ENCODE data around the gene SLC6A15.

SLC6A15 gene

GRCh38 chr12:84912198-84913128 lies at the start of gene SLC6A15:
TSS of gene SLC6A15 (minus strand) at chr12:84912799. CDS start at chr12:84892120, 20,679 bp downstream.
- H3K4me3 ChIP-seq (ENCODE audit: low read length): peak within 1 kb of the TSS; percentile 33
- TF ChIP-seq ZNF274 (IDR thresholded peaks at IDR 0.05; ENCODE audit: low read depth, low read length): no peak

DNA sequence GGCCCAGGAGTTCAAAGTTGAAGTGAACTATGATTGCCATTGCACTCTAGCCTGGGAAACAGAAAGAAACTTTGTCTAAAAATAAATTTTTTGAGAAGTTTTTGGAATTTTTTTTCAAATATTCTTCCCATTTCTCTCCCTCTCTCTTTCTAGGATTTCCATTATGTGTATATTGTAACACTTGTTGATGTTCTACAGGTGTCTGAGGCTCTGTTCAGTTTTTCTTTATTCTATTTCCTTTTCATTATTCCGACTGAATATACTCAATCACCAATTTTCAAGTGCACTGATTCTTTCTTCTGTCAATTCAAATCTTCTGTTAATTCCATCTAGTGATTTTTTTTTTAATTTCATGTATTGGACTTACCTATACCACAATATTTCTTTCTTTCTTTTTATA lies 48.3 kb upstream of the SLC6A15 start:
- no peak for TF ChIP-seq ZNF274 (IDR thresholded peaks at IDR 0.05; ENCODE audit: low read depth, low read length)
- H3K4me3 ChIP-seq (ENCODE audit: low read length): no peak overlapping the region

GRCh38 chr12:84955298-84955697 lies 42.7 kb upstream of the SLC6A15 start:
- TF ChIP-seq ZNF274 (IDR thresholded peaks at IDR 0.05; ENCODE audit: low read depth, low read length): no peak
- no peak overlapping the region for H3K4me3 ChIP-seq (ENCODE audit: low read length)

DNA sequence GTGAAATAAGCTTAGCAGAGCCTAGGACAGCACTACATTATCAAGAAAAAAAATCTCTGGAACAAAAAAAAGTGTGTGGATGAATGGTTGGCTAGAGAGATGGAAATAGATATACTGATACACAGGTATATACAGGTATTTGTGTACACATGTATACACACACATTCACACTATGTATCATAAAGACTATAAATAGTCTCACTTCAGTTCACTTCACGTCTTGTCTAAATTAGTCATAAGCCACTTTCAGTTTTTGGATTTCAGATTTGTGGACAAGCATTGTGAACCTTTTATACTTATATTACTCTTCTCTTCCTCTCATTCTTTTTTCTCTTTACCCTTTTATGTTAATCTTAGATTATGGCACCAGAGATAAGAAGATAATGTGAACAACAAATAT lies 41.8 kb upstream of the SLC6A15 start:
- TF ChIP-seq ZNF274 (IDR thresholded peaks at IDR 0.05; ENCODE audit: low read depth, low read length): no peak
- H3K4me3 ChIP-seq (ENCODE audit: low read length): no peak overlapping the region

DNA sequence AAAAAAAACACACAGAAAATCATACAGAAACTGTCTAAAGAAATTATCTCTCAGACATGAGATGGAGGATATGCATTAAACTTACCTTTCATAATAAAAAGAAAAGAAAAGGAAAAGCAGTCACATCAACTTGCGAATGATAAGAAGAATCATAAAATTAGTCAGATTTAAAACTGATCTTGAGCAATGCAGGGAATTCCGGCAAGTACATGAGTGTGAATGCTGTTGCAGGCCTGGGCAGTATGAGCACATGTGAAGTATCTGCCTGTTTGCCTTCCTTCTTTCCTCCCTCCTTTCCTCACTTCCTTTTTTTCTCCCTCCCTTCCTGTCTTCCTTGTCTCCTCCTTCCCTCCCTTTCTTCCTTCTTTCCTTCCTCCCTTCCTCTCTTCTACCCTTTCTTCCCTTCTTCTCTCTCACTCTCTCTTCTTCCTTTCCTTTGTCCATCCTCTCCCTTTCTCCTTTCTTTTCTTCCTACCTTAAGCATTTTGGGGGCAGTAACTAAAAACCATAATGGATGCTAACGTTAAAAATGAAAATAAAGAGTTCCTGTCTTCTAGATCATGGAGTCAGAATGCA lies 38.5 kb upstream of the SLC6A15 start:
- TF ChIP-seq ZNF274 (IDR thresholded peaks at IDR 0.05; ENCODE audit: low read depth, low read length): no peak
- H3K4me3 ChIP-seq (ENCODE audit: low read length): no peak overlapping the region

DNA sequence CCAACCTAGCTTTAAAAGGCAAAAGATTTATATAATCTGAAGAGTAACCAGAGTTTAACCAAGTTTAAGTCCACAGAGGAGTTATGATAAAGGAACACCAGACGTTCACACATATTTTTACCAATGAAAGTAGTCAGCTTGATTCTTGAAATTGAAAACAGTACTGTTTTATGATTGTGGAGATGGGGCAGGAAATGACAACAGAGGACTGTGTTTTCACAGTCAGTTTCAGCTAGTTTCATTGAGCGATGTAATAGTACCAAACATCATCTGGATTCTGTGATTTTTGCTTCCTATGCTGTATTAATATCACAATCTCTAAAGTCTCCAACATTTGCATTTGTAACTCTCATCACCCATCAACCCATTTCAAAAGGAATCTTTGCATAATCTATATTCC lies 34.2 kb upstream of the SLC6A15 start:
- TF ChIP-seq ZNF274 (IDR thresholded peaks at IDR 0.05; ENCODE audit: low read depth, low read length): no peak

GRCh38 chr12:84937415-84937814 lies 24.8 kb upstream of the SLC6A15 start:
- TF ChIP-seq ZNF274 (IDR thresholded peaks at IDR 0.05; ENCODE audit: low read depth, low read length): no peak

More for the DNA sequence above, 34.2 kb upstream of the SLC6A15 start:
- no peak overlapping the region for H3K4me3 ChIP-seq (ENCODE audit: low read length)

GRCh38 chr12:84929501-84929900 lies 16.9 kb upstream of the SLC6A15 start:
- TF ChIP-seq ZNF274 (IDR thresholded peaks at IDR 0.05; ENCODE audit: low read depth, low read length): no peak
- no peak overlapping the region for H3K4me3 ChIP-seq (ENCODE audit: low read length)

More at GRCh38 chr12:84937415-84937814, 24.8 kb upstream of the SLC6A15 start:
- no peak overlapping the region for H3K4me3 ChIP-seq (ENCODE audit: low read length)

DNA sequence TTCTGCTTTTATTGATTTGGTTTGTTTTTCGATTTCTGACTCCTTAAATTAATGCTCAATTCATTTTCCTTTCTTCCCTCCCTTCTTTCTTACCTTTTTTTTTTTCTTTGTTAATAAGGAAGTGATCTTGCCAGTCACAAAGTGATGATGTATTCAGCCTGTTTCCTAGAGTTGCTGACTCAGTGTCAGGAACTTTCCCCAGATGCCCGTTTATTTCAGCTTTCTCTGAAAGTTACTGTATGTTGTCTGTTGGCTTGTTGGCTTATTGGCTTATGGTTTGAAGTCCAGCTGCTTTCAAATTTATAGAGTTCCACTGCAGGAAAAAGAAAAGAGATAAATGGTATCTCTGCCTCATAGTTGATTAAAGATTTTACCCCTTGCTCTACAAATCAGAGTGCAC lies 12.4 kb upstream of the SLC6A15 start:
- H3K4me3 ChIP-seq (ENCODE audit: low read length): no peak overlapping the region
- TF ChIP-seq ZNF274 (IDR thresholded peaks at IDR 0.05; ENCODE audit: low read depth, low read length): no peak

DNA sequence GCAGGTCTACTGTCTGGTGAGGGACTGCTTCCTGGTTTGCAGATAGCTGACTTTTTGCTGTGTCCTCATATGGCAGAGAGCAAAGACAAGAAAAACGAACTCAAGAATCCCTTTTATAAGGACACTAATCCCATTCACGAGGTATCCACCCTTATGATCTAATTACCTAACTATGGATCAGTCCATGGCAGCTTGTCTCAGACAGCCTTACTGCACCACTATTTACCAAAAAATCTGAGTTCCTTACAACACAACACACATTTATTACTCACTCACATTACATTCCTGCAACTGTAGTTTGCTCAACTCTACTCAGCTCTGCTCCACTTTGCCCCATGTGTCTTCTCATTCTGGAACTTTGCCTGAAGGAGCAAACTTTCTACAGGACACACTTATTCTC lies 10.1 kb upstream of the SLC6A15 start:
- no peak overlapping the region for H3K4me3 ChIP-seq (ENCODE audit: low read length)
- TF ChIP-seq ZNF274 (IDR thresholded peaks at IDR 0.05; ENCODE audit: low read depth, low read length): no peak

DNA sequence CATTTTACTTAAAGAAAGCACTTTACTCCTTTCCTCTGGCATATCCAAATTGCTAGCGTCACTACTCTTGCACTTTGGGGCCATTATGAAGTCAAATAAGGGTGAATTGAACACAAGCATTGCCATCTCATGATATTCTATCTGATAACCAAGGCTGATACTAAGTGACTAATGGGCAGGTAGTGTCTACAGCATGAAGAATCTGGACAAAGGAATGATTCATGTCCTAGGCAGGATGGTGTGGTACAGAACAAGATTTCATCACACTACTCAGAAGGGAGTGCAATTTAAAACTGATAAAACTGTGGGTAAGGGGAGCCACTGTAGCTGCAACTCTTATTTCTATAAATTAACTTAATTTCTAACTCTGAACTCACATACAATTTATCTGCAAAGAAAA lies 7.7 kb upstream of the SLC6A15 start:
- TF ChIP-seq ZNF274 (IDR thresholded peaks at IDR 0.05; ENCODE audit: low read depth, low read length): no peak
- H3K4me3 ChIP-seq (ENCODE audit: low read length): no peak overlapping the region

GRCh38 chr12:84919271-84919670 lies 6.7 kb upstream of the SLC6A15 start:
- TF ChIP-seq ZNF274 (IDR thresholded peaks at IDR 0.05; ENCODE audit: low read depth, low read length): no peak
- no peak overlapping the region for H3K4me3 ChIP-seq (ENCODE audit: low read length)

- no peak overlapping the region; the same call in 1 of the 2 replicates for H3K4me3 ChIP-seq (ENCODE audit: low read length)
These were observed 523 bp upstream of the SLC6A15 start for GRCh38 chr12:84913129-84913515.

DNA sequence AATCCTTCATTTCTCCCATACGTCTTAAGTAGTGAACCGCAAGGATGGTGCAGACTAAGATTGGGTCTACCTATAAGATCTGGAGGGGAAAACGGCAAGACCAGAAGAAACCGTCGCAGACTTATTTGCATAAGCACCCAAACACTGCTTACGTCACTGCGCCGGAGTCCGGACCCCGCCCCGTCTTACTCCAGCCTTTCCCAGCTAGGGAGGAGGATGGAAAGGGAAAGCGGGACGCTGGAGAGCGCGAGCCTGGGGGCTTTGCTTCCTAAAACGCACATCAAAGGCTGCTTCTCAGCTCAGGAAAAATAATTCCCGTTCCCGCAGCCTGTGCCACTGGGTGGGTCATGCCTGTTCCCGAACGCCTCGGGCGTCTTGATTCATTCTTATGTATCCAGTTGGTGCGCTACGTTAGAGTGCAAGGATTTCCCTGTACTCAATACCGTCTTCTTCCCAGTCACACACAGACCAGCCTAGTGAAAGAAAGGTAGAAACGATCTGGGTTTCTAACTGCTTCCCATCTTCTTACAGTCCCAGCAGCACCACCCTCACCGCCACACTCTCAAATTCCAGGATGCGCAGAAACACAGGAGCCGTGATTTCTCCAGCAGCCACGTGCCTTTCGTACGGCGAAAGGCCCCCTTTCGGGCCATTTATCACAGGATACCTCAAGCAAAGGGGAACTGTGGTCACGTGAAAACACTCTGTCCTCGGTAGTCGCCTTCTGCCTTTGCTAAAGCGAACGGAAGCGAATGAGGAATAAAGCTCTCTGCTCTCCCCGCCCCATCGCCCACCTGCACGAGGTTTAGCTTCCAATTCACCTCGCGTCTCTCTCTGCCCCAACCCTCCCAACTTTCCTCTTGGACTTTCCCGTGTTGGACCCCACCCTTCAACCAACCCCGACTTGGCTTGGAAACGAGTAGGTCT lies 1.1 kb downstream of the SLC6A15 start:
- TF ChIP-seq ZNF274 (IDR thresholded peaks at IDR 0.05; ENCODE audit: low read depth, low read length): no peak
- H3K4me3 ChIP-seq (ENCODE audit: low read length): peak overlapping the region; percentile 33

More at GRCh38 chr12:84913129-84913515, 523 bp upstream of the SLC6A15 start:
- no peak for TF ChIP-seq ZNF274 (IDR thresholded peaks at IDR 0.05; ENCODE audit: low read depth, low read length)

Measured in GM08714 (cell line).